Measurements from ENCODE around the gene ASRGL1.

- no peak for TF ChIP-seq CTCF (IDR thresholded peaks at IDR 0.05)
- TF ChIP-seq POLR2A (IDR thresholded peaks at IDR 0.05): no peak
These were observed 31.0 kb upstream of the ASRGL1 start for GRCh38 chr11:62306227-62306626.
